GM21737 (cell line): Measurements from ENCODE around the gene CLPSL1.

ENCODE experiments used
- ATAC-seq: cut with Tn5 transposase; IDR thresholded peaks from one replicate; pipeline ENCODE4 v1.9.1; 2021; ENCODE audit warnings: mild to moderate bottlenecking, moderate library complexity; ENCODE audit not compliant: unreplicated experiment

The CLPSL1 gene

DNA sequence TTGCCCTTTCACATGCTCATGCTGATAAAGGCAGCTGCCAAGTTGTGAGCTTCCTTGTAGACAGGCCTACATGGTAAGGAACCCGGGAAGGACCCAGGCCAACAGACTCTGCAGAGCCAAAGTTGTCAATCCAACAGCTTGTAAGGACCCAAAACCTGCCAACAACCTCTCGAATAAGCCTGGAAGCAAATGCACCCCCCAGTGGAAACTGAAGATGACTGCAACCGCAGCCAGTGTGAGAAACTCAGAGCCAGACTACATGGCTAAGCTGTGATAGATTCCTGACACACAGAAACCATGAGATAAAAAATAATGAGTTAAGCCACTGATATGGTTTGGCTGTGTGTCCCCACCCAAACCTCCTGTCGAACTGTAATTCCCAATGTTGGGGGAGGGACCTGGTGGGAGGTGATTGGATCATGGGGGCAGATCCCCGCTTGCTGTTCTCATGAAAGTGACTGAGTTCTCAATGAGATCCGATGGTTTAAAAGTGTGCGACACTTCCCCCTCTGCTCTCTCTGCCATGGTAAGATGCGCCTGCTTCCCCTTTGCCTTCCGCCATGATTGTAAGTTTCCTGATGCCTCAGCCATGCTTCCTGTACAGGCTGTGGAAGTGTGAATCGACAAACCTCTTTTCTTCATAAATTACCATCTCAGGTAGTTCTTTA is 23.2 kb upstream of the CLPSL1 start:
- no peak for ATAC-seq

DNA sequence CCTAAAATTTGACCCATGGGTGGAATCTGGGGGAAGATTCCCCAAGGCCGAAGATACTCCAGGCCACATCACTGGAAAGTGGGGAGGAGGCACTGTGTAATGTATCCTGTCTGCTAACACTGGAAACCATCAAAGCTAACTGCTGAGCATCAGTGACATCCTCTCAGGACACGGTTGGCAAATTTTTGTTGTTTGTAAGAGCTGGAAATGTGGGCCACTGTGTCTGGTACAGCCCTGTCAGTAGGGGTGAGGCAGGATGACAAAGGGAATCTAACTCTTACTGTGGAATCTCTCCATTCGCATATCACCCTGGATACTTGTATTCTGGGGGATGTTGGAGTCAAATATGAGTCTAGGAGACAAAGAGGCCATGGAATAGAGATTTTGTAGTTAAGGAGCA is 21.4 kb upstream of the CLPSL1 start:
- no peak for ATAC-seq

DNA sequence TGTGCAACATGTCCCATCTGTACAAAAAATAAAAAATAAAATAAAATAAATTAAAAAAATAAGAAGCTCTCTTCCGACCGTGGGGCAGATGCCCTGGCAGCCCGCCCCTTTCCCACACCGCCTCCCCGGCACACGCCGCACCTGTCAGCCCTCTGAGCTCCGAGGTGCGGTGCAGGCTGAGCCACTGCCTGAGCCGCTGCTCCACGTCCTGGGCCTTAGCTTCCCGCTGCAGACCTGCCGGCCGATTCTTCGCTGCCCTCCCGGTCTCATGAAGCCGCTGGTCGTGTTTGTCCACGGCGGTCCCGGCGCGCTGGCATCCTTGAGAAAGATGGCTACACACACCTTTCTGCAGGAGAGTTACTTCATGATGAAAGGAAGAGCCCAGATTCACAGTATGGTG is 15.1 kb upstream of the CLPSL1 start:
- no peak for ATAC-seq

DNA sequence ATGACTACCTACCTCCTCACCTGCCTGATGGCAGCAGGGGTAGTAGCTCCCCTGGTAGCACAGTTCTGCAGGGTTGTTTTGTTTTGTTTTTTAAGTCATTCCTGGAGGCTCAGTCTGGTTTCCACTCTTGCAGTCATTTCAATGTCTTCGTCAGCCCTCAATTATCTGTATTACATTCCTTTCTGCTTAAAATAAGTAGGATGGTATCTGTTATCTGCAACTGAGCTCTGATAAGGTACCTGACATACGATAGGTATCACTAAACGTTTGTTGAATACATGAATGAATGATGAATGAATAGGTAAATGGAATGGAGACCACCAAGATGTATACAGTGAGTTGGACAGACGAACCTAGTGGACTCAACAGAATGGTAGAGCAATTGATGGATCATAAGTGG is 11.6 kb upstream of the CLPSL1 start:
- ATAC-seq, result no peak

DNA sequence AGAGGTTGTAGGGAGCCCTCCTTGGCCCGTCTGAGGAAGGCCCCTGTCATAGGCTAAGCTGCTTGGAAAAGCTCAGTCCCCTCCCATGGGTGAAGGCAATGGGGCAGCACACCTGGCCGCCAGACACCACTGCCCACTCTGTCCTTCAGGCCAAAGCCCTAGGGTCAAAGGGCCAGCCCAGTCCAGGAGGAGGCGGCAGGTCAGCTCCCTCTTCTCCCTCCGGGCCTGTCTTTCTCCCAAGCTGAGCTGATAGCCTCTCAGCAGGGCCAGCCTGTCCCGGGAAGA is 9.5 kb upstream of the CLPSL1 start:
- ATAC-seq, result no peak

DNA sequence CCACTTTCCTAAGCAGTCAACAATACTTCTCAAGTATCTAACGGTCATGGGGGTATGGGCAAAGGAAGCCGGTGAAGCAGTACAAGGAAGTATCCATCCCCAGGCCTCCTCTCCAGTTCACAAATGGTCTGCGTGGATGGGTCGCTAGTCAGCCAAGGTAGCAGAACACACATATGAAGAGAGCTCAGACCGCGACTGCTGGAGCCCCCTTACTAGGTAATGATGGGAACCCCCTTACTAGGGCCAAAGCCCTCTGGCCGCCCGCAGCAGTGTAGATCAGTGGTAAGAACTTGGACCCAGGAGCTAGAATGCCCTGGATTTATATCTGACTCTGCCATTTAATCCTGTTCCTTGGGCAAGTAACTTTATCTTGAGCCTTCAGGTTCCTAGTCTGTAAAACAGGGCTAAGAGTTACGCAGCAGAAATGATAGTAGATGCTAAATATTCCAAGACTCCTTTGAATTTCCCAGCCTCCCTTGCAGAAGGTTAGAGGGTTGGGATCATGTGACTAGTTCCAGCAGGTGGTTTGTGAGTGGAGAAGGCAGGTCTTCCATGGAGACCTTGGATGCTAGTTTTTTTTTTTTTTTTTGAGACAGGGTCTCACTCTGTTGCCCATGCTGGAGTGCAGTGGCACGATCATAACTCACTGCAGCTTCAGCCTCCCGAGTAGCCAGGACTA is 6.6 kb upstream of the CLPSL1 start:
- ATAC-seq, result no peak

DNA sequence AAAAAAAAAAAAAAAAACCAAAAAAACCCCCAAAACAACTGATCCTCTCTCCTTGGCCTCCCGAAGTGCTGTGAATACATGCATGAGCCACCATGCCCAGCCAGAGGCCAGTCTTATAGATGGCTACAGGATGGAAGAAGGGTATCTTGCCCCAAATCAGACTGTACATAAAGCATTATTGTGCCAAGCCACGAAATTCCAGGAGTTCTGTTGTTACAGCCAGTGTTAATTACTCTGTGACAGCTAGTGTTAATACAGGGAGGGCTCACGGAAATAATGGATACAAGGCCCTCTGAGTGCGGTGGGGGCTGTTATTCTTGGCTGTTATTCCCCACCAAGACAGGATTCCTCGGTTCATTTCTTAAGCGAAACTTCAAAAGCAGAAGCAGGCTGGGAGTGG is 5.8 kb upstream of the CLPSL1 start:
- ATAC-seq, result no peak

DNA sequence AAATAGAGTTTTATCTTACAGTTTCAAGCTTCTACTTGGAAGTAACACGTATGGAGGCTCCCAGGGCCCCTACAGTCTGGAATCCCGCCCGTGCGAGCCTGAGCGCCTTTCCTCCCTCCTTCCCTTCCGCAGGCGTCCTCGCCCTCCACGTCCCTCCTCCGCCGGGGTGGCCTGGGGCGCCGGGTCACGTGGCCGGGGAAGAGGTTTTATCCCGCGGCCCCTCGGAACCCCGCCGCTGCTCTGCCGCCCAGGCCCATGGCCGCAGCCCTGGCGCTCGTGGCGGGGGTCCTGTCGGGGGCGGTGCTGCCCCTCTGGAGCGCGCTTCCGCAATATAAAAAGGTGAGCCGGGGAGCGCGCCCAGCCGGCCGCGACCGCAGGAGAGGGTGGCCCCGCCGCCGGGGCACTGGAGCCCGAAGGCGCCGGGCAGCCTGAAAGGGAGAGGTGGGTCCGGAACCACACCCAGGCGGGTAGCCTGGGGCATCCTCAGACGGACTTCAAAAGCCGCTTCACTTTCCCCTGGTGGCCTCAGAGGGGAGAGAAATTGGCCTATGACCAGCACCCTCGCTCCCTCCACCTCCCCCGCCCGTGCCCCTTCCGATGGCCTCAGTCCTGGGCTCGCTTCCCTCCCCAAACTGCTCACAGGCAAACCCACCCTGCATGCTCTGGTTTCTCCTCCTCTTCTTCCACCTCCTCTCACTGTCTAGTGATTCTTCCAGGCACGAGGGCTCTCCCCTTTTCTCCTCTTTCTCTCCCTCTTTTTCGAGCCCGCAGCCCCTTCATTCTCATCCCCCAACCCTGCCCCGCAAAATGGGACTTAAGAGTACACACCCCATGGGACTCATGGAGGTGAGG is 4.2 kb upstream of the CLPSL1 start, which contains the start of gene CLPSL2:
CLPSL2 (plus strand) TSS at position 235 of the 852 bp plus-strand sequence; CDS start at position 256, 21 bp downstream.
- no peak for ATAC-seq

DNA sequence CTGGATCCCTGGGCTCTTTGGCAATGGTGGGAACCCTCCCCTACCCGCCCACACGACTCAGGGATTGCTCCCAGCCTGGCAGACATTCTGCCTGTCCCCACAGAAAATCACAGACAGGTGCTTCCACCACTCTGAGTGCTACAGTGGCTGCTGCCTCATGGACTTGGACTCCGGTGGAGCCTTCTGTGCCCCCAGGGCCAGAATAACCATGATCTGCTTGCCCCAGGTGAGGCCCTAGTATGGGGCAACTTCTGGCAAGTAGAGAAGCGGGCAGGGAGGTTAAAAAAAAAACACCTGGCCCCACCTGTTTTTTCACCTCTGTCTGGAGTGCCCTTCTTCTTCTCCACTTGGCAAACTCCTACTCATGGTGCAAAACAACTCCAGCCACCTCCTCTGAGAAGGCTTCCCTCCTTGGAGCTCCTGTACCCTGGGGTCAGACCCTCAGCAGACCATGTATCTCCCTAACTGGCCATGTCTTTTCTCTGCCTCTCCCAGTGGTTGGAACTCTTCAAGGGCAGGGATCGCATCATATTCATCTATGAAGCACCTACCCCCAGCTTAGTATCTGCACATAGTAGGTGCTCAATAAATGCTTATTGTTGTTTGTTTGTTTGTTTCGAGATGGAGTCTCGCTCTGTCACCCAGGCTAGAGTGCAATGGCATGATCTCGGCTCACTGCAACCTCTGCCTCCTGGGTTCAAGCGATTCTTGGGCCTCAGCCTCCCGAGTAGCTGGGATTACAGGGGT is 3.3 kb upstream of the CLPSL1 start:
- no peak for ATAC-seq

DNA sequence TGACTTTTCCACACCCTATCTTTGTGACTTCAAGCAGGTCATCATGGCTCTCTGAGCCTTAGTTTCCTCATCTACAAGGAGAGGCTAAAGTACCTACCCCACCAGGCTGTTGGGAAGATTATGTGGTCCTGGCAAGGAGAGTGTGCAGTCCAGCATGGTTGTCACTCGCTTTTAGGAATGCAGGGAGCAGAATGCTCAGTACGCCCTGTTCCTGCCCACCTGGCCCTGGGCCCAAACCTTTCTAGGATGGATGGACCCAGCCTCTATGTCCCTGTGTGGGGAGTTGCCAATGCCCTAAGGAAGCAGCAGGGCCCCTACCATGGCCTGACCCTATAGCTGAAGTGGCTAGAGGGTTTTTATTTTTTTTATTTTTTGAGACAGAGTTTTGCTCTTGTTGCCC is 2.4 kb upstream of the CLPSL1 start:
- ATAC-seq, result no peak

DNA sequence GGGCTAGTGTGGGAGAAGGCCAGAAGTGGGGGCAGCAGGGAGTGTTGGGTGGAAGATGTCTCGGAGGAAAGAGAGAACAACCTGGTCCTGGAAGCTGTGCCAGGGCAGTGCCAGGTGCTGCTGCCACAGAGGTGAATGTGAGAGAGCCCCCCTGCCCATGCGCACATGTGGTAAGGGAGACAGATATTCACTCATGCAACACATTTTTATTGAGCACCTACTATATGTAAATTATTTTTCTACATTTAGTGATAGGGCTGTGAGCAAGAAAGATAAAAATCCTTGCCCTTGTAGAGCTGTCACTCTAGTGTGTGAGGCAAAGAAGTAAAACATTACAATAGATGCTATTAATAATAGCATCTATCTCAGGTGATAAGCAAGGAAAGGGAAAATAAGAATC is 471 bp downstream of the CLPSL1 start:
- ATAC-seq, result no peak

DNA sequence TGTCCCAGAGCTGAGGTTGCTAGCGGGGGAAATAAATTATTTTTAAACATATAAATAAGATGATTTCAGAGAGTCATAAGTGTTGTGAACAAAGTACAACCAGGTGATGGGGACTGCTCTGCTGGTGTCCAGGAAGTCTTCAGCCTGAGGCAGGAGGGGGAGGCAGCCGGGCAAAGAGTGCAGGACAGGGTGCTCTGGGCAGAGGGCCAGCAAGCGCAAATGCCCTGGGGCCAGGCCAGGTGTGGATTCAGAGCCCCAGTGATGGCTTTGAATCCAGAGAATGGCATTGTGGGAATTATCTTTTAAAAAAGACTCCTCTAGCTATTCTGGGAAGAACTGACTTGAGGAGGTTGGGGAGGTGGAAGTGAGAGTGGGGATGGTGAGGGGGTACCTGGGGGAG is 1.6 kb downstream of the CLPSL1 start:
- ATAC-seq, result no peak

DNA sequence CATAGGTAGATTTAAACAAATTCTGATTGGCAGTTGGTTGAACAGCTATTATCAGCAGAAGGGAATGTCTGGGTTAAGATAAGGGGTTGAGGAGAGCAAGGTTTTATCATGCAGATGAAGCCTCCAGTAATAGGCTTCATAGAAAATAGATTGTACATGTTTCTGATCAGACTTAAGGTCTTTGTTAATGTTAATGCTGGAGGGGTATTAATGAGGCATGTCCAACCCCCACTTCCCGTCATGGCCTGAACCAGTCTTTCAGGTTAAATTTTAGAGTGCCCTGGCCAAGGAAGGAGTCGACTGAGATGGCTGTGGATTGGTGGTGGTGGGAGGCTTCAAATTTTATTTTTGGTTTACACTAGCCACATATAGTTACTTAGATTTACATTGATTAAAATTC is 3.4 kb downstream of the CLPSL1 start:
- ATAC-seq, result no peak

DNA sequence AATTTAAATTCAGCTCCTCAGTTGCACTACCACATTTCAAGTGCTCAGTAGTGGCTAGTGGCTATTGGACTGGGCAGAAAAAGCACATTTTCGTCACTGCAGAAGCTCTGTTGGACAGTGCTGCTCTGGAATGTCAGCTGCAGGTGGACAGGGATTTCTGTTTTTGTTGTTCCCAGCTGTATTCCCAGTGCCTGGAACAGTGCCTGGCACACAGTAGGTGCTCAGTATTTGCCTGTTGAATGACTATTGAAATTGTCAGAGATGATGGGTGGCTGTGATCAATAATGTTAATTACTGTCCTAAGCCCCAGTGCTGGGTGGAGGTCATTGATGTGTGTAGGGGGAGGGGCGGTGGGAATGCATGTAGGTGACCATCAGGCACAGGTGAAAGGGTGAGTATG is 5.5 kb downstream of the CLPSL1 start:
- no peak for ATAC-seq

DNA sequence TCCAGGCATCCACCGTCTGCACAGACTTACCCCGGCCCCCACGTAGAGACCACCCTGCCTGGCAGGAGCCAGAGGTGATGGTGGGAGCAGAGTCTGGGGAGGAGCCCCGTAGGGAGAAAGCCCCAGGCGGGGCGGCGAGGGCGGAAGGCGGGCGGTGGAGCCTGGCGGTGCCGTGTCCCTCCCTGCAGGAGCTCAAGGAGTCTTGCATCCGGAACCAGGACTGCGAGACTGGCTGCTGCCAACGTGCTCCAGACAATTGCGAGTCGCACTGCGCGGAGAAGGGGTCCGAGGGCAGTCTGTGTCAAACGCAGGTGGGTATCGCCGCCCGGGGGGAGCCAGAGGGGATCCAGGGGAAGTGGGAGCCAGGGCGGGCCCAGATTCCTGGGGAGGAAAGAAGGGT is 6.0 kb downstream of the CLPSL1 start:
- ATAC-seq, result no peak

DNA sequence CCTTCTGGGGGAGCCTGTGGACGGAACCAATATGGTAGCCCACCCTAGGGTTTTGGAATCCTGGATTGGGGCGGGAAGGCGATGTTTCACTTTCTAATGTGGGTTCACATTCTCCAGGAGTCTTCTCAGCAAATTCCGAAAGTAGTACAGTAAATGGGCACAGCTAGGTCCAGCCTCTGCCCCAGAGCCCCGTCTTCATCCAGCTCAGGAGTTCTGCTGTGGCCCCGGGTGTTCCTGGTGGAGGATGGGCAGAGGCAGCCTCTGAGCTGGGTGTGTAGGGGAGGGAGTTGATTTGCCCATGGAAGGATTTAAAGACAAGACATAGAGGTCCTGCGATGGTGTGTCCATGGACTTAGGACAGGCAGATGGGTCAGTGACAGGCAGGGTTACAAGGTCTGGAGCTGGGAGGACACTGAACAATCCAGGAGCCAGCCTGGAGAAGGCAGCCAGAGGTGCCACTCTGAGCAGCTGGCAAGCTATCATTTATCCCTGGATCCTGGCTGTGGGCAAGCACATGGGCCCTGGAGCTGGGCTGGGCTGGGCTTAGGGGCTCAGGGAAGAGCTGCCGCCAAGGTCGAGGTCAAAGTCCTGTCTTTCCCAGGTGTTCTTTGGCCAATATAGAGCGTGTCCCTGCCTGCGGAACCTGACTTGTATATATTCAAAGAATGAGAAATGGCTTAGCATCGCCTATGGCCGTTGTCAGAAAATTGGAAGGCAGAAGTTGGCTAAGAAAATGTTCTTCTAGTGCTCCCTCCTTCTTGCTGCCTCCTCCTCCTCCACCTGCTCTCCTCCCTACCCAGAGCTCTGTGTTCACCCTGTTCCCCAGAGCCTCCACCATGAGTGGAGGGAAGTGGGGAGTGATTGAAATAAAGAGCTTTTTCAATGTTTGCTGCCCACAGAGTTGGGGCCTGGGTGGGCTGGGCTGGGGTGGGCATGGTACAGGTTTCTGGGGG is 6.7 kb downstream of the CLPSL1 start:
- ATAC-seq, result no peak

DNA sequence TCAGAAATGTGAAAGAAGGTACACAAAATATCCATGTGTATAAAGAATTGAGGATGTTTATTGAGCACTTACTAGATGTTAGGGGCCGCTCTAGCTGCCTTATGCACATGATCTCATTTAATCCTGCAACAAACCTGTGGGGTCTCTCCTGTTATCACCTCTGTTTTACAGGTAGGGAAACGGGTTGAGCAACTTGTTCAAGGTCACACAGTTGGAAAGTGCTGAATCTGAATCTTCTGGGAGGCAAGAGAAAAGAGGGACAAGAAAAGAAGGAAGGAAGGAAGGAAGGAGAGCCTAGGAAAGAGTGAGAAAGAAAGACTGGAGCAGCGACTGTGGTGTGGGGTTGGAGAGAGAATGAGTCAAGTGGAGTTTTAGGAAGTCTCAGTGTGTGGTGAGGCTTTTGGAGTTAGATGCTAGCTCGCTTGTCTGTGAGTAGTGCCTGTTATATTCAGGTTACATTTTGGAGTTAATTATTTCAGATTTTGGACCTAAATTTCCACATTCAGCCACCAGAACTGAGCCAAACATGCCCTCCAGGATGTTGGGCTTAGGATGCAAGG is 7.7 kb downstream of the CLPSL1 start:
- ATAC-seq, result no peak

DNA sequence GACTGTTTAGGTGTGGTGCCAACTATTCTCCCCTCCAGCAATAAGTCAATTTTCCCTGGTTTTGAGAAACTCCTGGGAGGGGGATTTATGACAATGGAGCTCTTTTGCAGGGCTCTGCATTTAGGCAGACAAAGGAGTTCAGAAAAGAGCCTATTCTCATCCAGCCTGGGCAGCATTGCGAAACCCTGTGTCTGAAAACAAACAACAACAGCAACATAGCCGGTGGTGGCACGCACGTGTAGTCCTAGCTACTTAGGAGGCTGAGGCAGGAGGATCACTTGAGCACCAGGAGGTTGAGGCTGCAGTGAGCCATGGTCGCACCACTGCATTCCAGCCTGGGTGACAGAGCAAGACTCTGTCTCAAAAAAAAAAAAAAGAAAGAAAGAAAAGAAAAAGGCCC is 9.9 kb downstream of the CLPSL1 start:
- ATAC-seq, result no peak

DNA sequence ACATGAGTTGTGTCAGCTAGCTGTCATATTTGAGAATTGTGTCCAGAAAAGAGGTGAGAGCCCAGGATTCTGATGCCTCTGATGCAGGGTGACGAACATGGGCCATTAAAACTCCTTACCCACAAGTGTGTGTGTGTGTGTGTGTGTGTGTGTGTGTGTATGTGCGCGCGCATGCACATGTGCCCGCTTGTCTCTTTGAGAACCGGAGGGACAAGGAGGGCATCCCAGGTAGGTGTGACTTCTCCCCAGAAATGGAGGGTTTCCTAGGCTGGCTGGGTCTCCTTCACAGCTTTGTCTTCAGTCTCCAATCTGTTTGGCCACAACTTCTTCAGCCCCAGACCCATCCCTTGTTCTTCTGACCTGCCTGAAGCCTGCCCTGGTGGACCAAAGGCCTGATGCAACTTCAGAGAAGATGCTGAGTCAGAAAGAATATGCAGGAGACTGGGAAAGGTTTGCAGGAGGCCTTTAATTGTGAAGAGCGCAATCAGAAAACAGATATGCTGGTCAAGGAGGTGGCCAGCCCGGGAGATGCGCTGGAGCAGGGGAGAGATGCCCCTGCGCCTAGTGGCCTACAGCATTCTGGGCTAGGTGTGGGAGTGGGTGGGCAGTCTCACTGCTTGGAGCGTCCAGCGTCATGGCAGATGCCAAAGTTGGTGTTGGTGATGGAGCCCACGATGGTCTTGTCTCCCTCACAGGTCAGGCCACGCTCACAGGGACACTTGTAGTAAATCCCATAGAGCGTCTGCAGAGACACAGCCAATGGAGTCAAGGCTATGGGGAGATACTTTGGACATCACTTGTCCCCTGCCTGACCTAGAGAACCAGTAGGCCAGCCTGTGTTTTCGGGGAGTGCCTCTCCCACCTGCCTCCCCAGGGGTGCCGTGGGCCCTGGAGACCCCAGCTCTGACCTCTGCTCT is 14.0 kb downstream of the CLPSL1 start:
- ATAC-seq, result no peak
